Upper lobe of left lung (tissue), 6 donors: ENCODE measurements around the gene SRSF11. TPM values are rescaled to one million over a fixed set of nuclear protein-coding genes. Genes with fewer than 3 reads are reported as not detected.

Experiments
- ATAC-seq, 2 donors: fragments of 200-7000 bp; cut with Tn5 transposase; one replicate each; pipeline ENCODE4 v1.9.1; 2022; ENCODE audit warnings: mild to moderate bottlenecking in 2 of 2, moderate library complexity in 2 of 2; ENCODE audit not compliant: low FRiP score in 2 of 2
- DNase-seq, 2 donors: peaks; one replicate each; pipeline ENCODE4 v3.0.0-alpha.2; 2019 to 2020
- H3K27ac ChIP-seq, 4 donors: fragments of 200-600 bp; sonication (generic); one replicate each; pipeline ENCODE4 v1.5.1; 2016 to 2019
- H3K27me3 ChIP-seq, 4 donors: fragments of 200-600 bp; sonication (generic); one replicate each; pipeline ENCODE4 v1.5.1; 2017 to 2019
- H3K36me3 ChIP-seq, 4 donors: fragments of 200-600 bp; sonication (generic); one replicate each; pipeline ENCODE4 v1.5.1; 2016 to 2019
- H3K4me1 ChIP-seq, 4 donors: fragments of 200-600 bp; sonication (generic); one replicate each; pipeline ENCODE4 v1.5.1; 2018 to 2019
- H3K4me3 ChIP-seq, 4 donors: fragments of 200-600 bp; sonication (generic); one replicate each; pipeline ENCODE4 v1.5.1; 2017 to 2019; ENCODE audit warnings: mild to moderate bottlenecking in 2 of 4, moderate library complexity in 1 of 4
- H3K9me3 ChIP-seq, 4 donors: fragments of 200-600 bp; sonication (generic); one replicate each; pipeline ENCODE4 v1.5.1; 2018 to 2019
- EP300 ChIP-seq, 4 donors: sonication (generic); formaldehyde crosslinking; IDR thresholded peaks; one replicate each; pipeline ENCODE4 v1.5.1; 2017; ENCODE audit warnings: antibody characterized with exemption in 4 of 4, control low read depth in 2 of 4
- POLR2A ChIP-seq, 4 donors: fragments of 450-650 bp; IDR thresholded peaks; one replicate each; pipeline ENCODE4 v1.5.1; 2016 to 2017; ENCODE audit warnings: antibody characterized with exemption in 4 of 4, mild to moderate bottlenecking in 2 of 4
- POLR2AphosphoS5 ChIP-seq, 2 donors: sonication (generic); formaldehyde crosslinking; IDR thresholded peaks; one replicate each; pipeline ENCODE4 v1.5.1; 2017; ENCODE audit warnings: antibody characterized with exemption in 2 of 2
- WGBS, 2 donors: methylation state at CpG; one replicate each; pipeline ENCODE4 v1.1.5; 2017 to 2018; 5-methylcytosine and 5-hydroxymethylcytosine counted together
- total RNA-seq, 6 donors: library from RNA; depleted of rRNA in 4 of 6; stranded (reverse); fragments of >200 nt in 4 of 6; gene quantifications; one replicate each; pipeline versions ENCODE4 v1.1.0 to v1.2.1, GENCODE V29; 2016 to 2021
- TF ChIP-seq, protein P1 (sequence below), 6 experiments: fragments of 450-650 bp in 4 of 6; fragments of 200-600 bp in 2 of 6; sonication (generic) in 2 of 6; IDR thresholded peaks; one replicate each; pipeline ENCODE4 v1.5.1; 2016 to 2019; ENCODE audit warnings: antibody characterized with exemption in 6 of 6
- donor health status: DM: no; HTN: no; CAD: no; lungs with moderate emphysema.
- donor health status: DM: no; HTN: yes; CAD: no; lungs with severe emphysema.

SRSF11 gene
- total RNA-seq, 6 donors from 2014 or later = 97.6 to 662 (median 145) TPM

DNA sequence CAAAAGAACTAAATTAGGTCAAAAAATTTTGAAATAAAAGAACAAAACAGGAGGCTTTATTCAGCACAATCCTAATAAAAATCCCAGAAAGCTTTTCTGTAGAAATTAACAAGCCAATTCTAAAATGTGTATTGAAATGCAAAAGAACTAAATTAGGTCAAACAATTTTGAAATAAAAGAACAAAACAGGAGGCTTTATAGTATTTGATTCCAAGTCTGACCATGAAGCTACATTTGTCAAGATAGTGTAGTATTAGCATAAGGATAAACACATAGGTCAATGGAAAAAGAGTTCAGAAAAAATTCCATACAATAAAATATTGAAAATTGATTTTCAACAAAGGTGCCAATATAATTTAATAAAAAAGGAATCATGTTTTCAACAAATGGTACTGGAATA, 26.6 kb upstream of the SRSF11 start:
- no peak overlapping the region for H3K27ac ChIP-seq

DNA sequence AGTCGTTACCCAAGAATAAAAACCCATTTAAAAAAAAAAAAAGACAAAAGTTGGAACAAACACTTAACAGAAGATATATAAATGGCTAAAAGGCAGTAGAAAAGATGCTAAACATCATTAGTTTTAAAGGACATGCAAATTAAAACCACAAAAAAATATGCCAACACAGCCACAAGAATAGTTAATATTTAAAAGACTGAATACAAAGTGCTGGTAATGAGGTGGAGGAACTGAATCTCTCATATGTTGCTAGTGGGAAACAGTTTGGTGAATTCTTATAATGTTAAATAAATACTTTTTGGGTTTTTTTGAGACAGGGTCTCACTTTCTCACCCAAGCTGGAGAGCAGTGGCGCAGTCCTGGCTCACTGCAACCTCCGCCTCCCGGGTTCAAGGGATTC, 25.8 kb upstream of the SRSF11 start:
- WGBS, 2 donors = 98 to 99% methylated on average over 4 of the region's 4 CpGs
- Histone ChIP-seq H3K27ac (no peak overlapping the region), H3K4me1 (no peaks in the 10 kb centered on the region), H3K9me3 (no peaks in the 10 kb centered on the region), H3K36me3 (no peaks in the 10 kb centered on the region), H3K27me3 (no peaks in the 10 kb centered on the region), H3K4me3 (no peak overlapping the region)
- ATAC-seq (no peak), DNase-seq (no peak)
- no peak for TF ChIP-seq EP300 (IDR thresholded peaks at IDR 0.05)
- TF ChIP-seq POLR2A (IDR thresholded peaks at IDR 0.05) = no peak
- no peak for TF ChIP-seq POLR2AphosphoS5 (IDR thresholded peaks at IDR 0.05)
- TF ChIP-seq, protein P1, sequence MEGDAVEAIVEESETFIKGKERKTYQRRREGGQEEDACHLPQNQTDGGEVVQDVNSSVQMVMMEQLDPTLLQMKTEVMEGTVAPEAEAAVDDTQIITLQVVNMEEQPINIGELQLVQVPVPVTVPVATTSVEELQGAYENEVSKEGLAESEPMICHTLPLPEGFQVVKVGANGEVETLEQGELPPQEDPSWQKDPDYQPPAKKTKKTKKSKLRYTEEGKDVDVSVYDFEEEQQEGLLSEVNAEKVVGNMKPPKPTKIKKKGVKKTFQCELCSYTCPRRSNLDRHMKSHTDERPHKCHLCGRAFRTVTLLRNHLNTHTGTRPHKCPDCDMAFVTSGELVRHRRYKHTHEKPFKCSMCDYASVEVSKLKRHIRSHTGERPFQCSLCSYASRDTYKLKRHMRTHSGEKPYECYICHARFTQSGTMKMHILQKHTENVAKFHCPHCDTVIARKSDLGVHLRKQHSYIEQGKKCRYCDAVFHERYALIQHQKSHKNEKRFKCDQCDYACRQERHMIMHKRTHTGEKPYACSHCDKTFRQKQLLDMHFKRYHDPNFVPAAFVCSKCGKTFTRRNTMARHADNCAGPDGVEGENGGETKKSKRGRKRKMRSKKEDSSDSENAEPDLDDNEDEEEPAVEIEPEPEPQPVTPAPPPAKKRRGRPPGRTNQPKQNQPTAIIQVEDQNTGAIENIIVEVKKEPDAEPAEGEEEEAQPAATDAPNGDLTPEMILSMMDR (IDR thresholded peaks at IDR 0.05) = no peak

More for the DNA sequence above, 26.6 kb upstream of the SRSF11 start:
- no peak for TF ChIP-seq POLR2A (IDR thresholded peaks at IDR 0.05)
- TF ChIP-seq, protein P1 (IDR thresholded peaks at IDR 0.05) = no peak
- TF ChIP-seq POLR2AphosphoS5 (IDR thresholded peaks at IDR 0.05) = no peak
- TF ChIP-seq EP300 (IDR thresholded peaks at IDR 0.05) = no peak
- no peak for ATAC-seq
- no peaks in the 10 kb centered on the region for H3K27me3 ChIP-seq
- H3K4me3 ChIP-seq = no peak overlapping the region
- no peaks in the 10 kb centered on the region for H3K4me1 ChIP-seq
- no peak for DNase-seq
- H3K9me3 ChIP-seq = no peaks in the 10 kb centered on the region
- no peaks in the 10 kb centered on the region for H3K36me3 ChIP-seq

DNA sequence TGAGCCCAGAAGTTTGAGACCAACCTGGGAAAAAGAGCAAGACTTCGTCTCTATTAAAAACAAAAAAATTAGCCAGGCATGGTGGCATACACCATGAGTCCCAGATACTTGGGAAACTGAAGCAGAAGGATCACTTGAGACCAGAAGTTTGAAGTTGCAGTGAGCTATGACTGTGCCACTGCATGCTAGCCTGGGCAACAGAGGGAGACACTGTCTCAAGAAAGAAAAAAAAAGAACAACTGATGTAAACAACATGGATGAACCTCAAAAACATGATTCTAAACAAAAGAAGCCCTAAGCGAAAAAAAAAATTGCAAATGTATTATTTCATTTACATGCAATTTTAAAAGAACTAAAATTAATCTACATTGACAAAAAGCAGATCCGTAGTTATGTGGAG, 24.8 kb upstream of the SRSF11 start:
- no peak for ATAC-seq
- TF ChIP-seq POLR2A (IDR thresholded peaks at IDR 0.05) = no peak
- TF ChIP-seq, protein P1 (IDR thresholded peaks at IDR 0.05) = no peak
- TF ChIP-seq POLR2AphosphoS5 (IDR thresholded peaks at IDR 0.05) = no peak
- no peak for TF ChIP-seq EP300 (IDR thresholded peaks at IDR 0.05)
- Histone ChIP-seq H3K9me3 (no peaks in the 10 kb centered on the region), H3K36me3 (no peaks in the 10 kb centered on the region), H3K4me1 (no peaks in the 10 kb centered on the region), H3K27me3 (no peaks in the 10 kb centered on the region), H3K4me3 (no peak overlapping the region), H3K27ac (no peak overlapping the region)
- DNase-seq = no peak
- whole genome bisulfite sequencing, 2 donors = 94 to 95% methylated on average over 3 of the region's 3 CpGs

DNA sequence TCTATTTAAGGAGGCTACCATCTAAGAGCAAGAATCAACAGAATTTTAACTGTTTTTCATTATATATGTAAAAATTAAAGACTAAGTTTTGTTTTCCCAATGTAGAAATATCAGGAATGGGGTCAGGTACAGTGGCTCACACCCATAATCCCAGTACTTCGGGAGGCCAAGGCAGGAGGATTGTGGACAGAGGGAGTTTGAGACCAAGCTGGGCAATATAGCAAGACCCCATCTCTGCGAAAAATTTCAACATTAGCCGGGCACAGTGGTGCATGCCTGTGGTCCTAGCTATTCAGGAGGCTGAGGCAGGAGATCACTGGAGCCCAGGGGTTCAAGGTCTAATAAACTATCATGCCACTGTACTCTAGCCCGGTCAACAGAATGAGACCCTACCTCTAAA, 21.1 kb upstream of the SRSF11 start:
- H3K27ac ChIP-seq = no peak overlapping the region
- ATAC-seq = no peak

More for the DNA sequence above, 21.1 kb upstream of the SRSF11 start:
- no peaks in the 10 kb centered on the region for H3K27me3 ChIP-seq
- peaks cover 12 to 22% (median 16%) of the 10 kb centered on the region in 4 donors for H3K4me1 ChIP-seq
- no peak overlapping the region for H3K4me3 ChIP-seq
- 96 to 100% methylated on average over 4 of the region's 4 CpGs for WGBS, 2 donors
- TF ChIP-seq, protein P1 (IDR thresholded peaks at IDR 0.05) = no peak
- TF ChIP-seq POLR2A (IDR thresholded peaks at IDR 0.05) (no peak), POLR2AphosphoS5 (IDR thresholded peaks at IDR 0.05) (no peak), EP300 (IDR thresholded peaks at IDR 0.05) (no peak)
- no peak for DNase-seq
- H3K9me3 ChIP-seq = no peaks in the 10 kb centered on the region
- no peaks in the 10 kb centered on the region for H3K36me3 ChIP-seq
